Measurements from ENCODE around the gene CANT1. TPM values are rescaled to one million over a fixed set of nuclear protein-coding genes. Genes with fewer than 3 reads are reported as not detected.

CANT1 gene
- total and polyA plus RNA-seq, 9 of the 15 experiments (the other 6 are each of a cell fraction or from before 2014, with no cell fraction given) = 2.7 to 66.4 (median 22.5) TPM

- peak overlapping the region; percentile 92 for H2AFZ ChIP-seq (ENCODE audit: low read depth, low read length)
- H3K36me3 ChIP-seq (ENCODE audit: control insufficient read depth, insufficient read depth, low read length) = peaks cover 11% of the 10 kb centered on the region; the same call in 2 of the 3 replicates
- ChIA-PET CTCF (ENCODE audit: low intra/inter-chr PET ratio) (interaction anchor here (0.6 kb wide), 1 partner anchor 18 kb away, joined by 5 read pairs; no protein-coding TSS in a partner anchor), POLR2A (interaction anchor here (0.6 to 0.7 kb wide), 2 partner anchors 15 to 330 kb away, joined by 3 read pairs; no protein-coding TSS in a partner anchor)
- 66% methylated on average over 7 of the region's 7 CpGs for WGBS (ENCODE audit: insufficient coverage, low coverage, missing lambda C conversion rate)
- in situ Hi-C loops (cut with MboI) (no loop called here), intact Hi-C loops (cut with micrococcal nuclease) (no loop called here)
- peaks cover 13% of the 10 kb centered on the region for H4K20me1 ChIP-seq (replicated peaks; ENCODE audit: control insufficient read depth, insufficient read depth, low read length)
- no peaks in the 10 kb centered on the region for H3K27me3 ChIP-seq (ENCODE audit: control insufficient read depth in 2 of 2, insufficient read depth in 2 of 2, low read length in 2 of 2)
- H3K4me2 ChIP-seq (ENCODE audit: insufficient read depth, low read length) = peak overlapping the region; percentile 84
- peaks cover 25 to 30% of the 10 kb centered on the region in 2 experiments for H3K4me1 ChIP-seq (replicated peaks in 1 of 2; ENCODE audit: control insufficient read depth in 2 of 2, insufficient read depth in 2 of 2, low read length in 2 of 2)
- DNase-seq (ENCODE audit: extremely low read depth in 1 of 4, low spot score in 3 of 4) = no peak
- peak overlapping the region; percentile 93; the same call in 2 of the 3 replicates for H3K27ac ChIP-seq (ENCODE audit: extremely low read depth, low read depth, low read length)
- H3K79me2 ChIP-seq (ENCODE audit: control insufficient read depth, insufficient read depth, low read length) = peaks cover 43% of the 10 kb centered on the region
- H3K9ac ChIP-seq (ENCODE audit: insufficient read depth in 1 of 2, low read depth in 2 of 2, low read length in 2 of 2) = peak overlapping the region; percentile 95 to 98; a peak in 2 of 4 replicates
- FAIRE-seq = peak; percentile 6
- no peaks in the 10 kb centered on the region for H3K9me3 ChIP-seq (replicated peaks; ENCODE audit: control insufficient read depth, insufficient read depth, low read depth, low read length)
- H3K4me3 ChIP-seq = peak overlapping the region; percentile 98
- no peak for ATAC-seq
- H3K9me1 ChIP-seq (ENCODE audit: control insufficient read depth, insufficient read depth, low read length) = peaks cover 7% of the 10 kb centered on the region
- BruUV-seq (replicated peaks) = no TSS peak
- TF ChIP-seq NR2F6 (CRISPR knock-in tag; IDR thresholded peaks at IDR 0.05) (no peak), STAG1 (CRISPR knock-in tag; IDR thresholded peaks at IDR 0.05; ENCODE audit: borderline replicate concordance) (no peak), RUNX1 (IDR thresholded peaks at IDR 0.05; ENCODE audit: low read depth) (no peak), TCF7 (IDR thresholded peaks at IDR 0.05; ENCODE audit: borderline replicate concordance) (no peak), CXXC5 (CRISPR knock-in tag; IDR thresholded peaks at IDR 0.05) (no peak), PPARD (CRISPR knock-in tag; IDR thresholded peaks at IDR 0.05) (no peak), SAP30 (IDR thresholded peaks at IDR 0.05; ENCODE audit: borderline replicate concordance, insufficient read depth, low read depth, low read length, poor library complexity, severe bottlenecking) (no peak), FOXP1 (CRISPR knock-in tag; IDR thresholded peaks at IDR 0.05) (no peak), HMGN3 (IDR thresholded peaks at IDR 0.05; ENCODE audit: borderline replicate concordance, extremely low read depth, insufficient read length, low read depth, low read length) (no peak), SMARCC2 (IDR thresholded peaks at IDR 0.05; ENCODE audit: low read depth) (no peak), ATF3 (IDR thresholded peaks at IDR 0.05) (no peak), ATF3 (CRISPR knock-in tag; conservative IDR thresholded peaks at IDR 0.05) (no peak), KHSRP (IDR thresholded peaks at IDR 0.05) (no peak)
- TF ChIP-seq, protein P1, sequence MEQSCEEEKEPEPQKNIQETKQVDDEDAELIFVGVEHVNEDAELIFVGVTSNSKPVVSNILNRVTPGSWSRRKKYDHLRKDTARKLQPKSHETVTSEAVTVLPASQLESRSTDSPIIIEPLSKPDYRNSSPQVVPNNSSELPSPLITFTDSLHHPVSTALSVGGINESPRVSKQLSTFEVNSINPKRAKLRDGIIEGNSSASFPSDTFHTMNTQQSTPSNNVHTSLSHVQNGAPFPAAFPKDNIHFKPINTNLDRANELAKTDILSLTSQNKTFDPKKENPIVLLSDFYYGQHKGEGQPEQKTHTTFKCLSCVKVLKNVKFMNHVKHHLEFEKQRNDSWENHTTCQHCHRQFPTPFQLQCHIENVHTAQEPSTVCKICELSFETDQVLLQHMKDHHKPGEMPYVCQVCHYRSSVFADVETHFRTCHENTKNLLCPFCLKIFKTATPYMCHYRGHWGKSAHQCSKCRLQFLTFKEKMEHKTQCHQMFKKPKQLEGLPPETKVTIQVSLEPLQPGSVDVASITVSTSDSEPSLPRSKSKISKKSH (CRISPR knock-in tag; IDR thresholded peaks at IDR 0.05) = no peak
- TF ChIP-seq, protein P2, sequence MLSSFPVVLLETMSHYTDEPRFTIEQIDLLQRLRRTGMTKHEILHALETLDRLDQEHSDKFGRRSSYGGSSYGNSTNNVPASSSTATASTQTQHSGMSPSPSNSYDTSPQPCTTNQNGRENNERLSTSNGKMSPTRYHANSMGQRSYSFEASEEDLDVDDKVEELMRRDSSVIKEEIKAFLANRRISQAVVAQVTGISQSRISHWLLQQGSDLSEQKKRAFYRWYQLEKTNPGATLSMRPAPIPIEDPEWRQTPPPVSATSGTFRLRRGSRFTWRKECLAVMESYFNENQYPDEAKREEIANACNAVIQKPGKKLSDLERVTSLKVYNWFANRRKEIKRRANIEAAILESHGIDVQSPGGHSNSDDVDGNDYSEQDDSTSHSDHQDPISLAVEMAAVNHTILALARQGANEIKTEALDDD (IDR thresholded peaks at IDR 0.05) = no peak
- TF ChIP-seq, protein P3, sequence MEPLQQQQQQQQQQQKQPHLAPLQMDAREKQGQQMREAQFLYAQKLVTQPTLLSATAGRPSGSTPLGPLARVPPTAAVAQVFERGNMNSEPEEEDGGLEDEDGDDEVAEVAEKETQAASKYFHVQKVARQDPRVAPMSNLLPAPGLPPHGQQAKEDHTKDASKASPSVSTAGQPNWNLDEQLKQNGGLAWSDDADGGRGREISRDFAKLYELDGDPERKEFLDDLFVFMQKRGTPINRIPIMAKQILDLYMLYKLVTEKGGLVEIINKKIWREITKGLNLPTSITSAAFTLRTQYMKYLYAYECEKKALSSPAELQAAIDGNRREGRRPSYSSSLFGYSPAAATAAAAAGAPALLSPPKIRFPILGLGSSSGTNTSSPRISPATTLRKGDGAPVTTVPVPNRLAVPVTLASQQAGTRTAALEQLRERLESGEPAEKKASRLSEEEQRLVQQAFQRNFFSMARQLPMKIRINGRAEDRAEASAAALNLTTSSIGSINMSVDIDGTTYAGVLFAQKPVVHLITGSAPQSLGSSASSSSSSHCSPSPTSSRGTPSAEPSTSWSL (CRISPR knock-in tag; IDR thresholded peaks at IDR 0.05; ENCODE audit: borderline replicate concordance) = no peak
These were observed 711 bp upstream of the CANT1 start for GRCh38 chr17:79010304-79010646.
